ENCODE results near the gene LMAN1L.
A peak's percentile ranks its signal among the peaks of the same experiment; 100 is the strongest.

The LMAN1L gene

DNA sequence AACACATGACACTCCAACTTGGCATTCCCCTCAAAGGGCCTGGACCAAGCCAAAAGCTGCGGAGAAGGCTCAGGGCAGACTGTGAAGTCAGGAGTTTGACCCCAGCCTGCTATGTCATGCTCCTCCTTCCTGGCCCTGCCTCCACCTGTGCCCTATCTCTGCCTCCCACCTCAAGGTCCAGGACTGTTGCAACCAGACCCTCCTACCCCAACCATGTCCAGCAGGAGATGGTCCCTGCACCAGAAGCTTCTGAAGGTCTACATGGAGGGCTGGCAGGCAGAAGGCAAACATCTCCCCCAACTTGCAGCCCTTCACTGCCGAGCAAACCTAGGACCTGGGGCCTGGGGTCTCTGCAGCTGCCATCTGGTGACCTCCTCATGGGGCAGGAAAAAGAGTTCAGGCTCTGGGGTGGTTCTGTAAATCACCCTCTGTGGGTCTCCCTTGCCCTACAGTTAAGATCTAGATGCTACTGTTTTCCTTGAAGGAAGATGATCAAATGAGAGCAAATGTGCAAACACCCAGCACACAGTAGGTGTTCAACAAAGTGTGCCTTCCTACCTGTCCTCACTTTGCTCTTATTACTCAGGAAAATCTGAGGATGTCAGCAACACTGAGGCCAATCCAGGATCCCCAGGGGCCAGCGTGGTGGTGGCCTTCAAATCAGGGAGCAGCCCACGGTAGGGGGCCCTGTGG lies 42.3 kb upstream of the LMAN1L start:
- no peaks in the 10 kb centered on the region for H3K79me2 ChIP-seq (ENCODE audit: insufficient read depth, low read length)
- H3F3A ChIP-seq (ENCODE audit: insufficient read depth, low read length) = no peaks in the 10 kb centered on the region
- H3K4me2 ChIP-seq (ENCODE audit: low read length) = no peak overlapping the region
- no peaks in the 10 kb centered on the region for H3K9me2 ChIP-seq (ENCODE audit: low read depth, low read length)
- peaks cover 47% of the 10 kb centered on the region for H3K4me1 ChIP-seq (ENCODE audit: insufficient read depth, low read length, severe bottlenecking)
- no peak overlapping the region for H3K9ac ChIP-seq (ENCODE audit: low read length)
- no peaks in the 10 kb centered on the region for H4K20me1 ChIP-seq (ENCODE audit: insufficient read depth, low read length)
- no peak overlapping the region for H3K4me3 ChIP-seq (ENCODE audit: low read depth, low read length, poor library complexity, severe bottlenecking)
- TF ChIP-seq, protein P1, sequence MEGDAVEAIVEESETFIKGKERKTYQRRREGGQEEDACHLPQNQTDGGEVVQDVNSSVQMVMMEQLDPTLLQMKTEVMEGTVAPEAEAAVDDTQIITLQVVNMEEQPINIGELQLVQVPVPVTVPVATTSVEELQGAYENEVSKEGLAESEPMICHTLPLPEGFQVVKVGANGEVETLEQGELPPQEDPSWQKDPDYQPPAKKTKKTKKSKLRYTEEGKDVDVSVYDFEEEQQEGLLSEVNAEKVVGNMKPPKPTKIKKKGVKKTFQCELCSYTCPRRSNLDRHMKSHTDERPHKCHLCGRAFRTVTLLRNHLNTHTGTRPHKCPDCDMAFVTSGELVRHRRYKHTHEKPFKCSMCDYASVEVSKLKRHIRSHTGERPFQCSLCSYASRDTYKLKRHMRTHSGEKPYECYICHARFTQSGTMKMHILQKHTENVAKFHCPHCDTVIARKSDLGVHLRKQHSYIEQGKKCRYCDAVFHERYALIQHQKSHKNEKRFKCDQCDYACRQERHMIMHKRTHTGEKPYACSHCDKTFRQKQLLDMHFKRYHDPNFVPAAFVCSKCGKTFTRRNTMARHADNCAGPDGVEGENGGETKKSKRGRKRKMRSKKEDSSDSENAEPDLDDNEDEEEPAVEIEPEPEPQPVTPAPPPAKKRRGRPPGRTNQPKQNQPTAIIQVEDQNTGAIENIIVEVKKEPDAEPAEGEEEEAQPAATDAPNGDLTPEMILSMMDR (IDR thresholded peaks at IDR 0.05; ENCODE audit: low read length) = no peak
- TF ChIP-seq EZH2 (IDR thresholded peaks at IDR 0.05; ENCODE audit: borderline replicate concordance, low read length) = no peak
- H2AFZ ChIP-seq (ENCODE audit: low read length) = no peak overlapping the region
- H3K36me3 ChIP-seq (ENCODE audit: insufficient read depth, low read length) = no peaks in the 10 kb centered on the region
- H3K27me3 ChIP-seq (ENCODE audit: insufficient read depth, low read length) = no peaks in the 10 kb centered on the region
- no peaks in the 10 kb centered on the region for H3K9me3 ChIP-seq (ENCODE audit: low read length)
- no peak overlapping the region for H3K27ac ChIP-seq (ENCODE audit: low read depth, low read length, poor library complexity, severe bottlenecking)

DNA sequence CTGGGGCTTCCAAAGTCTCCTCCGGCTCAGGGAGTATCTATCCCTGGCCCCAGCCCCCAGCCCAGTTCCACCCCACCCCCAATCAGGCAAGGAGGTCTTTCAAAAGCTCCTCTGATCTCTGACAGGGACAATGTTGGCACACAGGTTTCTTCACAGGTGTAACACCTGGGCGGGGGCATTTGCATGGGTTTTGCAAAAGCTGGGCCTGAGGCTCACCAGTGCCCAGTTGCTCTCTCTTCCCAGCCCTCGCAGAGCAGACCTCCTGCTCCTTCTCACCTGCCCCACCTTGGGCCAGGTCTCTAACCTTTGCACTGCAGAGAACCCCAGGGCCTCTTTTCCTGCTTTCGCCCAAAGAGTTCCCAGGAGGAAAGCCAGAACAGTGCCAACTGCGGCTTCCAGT lies 39.3 kb upstream of the LMAN1L start:
- peaks cover 4% of the 10 kb centered on the region; the same call in 1 of the 2 replicates for H3F3A ChIP-seq (ENCODE audit: insufficient read depth, low read length)
- peak overlapping the region; percentile 69 for H3K4me2 ChIP-seq (ENCODE audit: low read length)
- H2AFZ ChIP-seq (ENCODE audit: low read length) = no peak overlapping the region
- H3K4me1 ChIP-seq (ENCODE audit: insufficient read depth, low read length, severe bottlenecking) = peaks cover 77% of the 10 kb centered on the region
- H3K9me2 ChIP-seq (ENCODE audit: low read depth, low read length) = no peaks in the 10 kb centered on the region
- no peaks in the 10 kb centered on the region for H3K27me3 ChIP-seq (ENCODE audit: insufficient read depth, low read length)
- peak overlapping the region; percentile 31 for H3K4me3 ChIP-seq (ENCODE audit: low read depth, low read length, poor library complexity, severe bottlenecking)
- H3K79me2 ChIP-seq (ENCODE audit: insufficient read depth, low read length) = no peaks in the 10 kb centered on the region
- H3K36me3 ChIP-seq (ENCODE audit: insufficient read depth, low read length) = no peaks in the 10 kb centered on the region
- TF ChIP-seq, protein P1 (IDR thresholded peaks at IDR 0.05; ENCODE audit: low read length) = no peak
- no peak for TF ChIP-seq EZH2 (IDR thresholded peaks at IDR 0.05; ENCODE audit: borderline replicate concordance, low read length)
- peak overlapping the region; percentile 76 for H3K9ac ChIP-seq (ENCODE audit: low read length)
- H3K27ac ChIP-seq (ENCODE audit: low read depth, low read length, poor library complexity, severe bottlenecking) = peak overlapping the region; percentile 100
- no peaks in the 10 kb centered on the region for H3K9me3 ChIP-seq (ENCODE audit: low read length)
- H4K20me1 ChIP-seq (ENCODE audit: insufficient read depth, low read length) = no peaks in the 10 kb centered on the region

DNA sequence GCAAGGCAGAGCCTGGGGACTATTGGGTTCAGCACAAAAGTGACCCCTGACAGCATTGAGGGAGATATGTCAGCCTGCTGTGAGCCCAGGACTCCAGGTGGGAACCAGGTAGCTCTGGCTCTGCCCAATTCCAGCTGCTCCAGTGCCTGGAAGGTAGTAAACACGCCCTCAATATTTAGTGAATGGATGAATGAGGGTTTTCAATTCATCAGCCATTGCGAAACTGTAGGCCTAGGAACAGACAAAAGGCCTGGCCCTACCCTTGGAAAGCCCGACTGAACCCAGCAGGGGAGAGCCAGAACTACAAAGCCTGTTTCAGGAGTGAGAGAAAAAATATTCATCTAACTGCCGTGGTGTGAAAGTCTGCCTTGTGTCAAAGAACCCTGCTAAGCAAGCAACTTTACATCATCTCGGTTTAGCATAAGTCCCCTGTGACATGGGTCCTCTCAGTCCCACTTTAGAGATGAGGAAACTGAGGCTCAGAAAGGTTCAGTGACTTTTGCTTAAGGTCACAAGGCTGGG lies 38.8 kb upstream of the LMAN1L start:
- Histone ChIP-seq H3K79me2 (ENCODE audit: insufficient read depth, low read length) (no peaks in the 10 kb centered on the region), H2AFZ (ENCODE audit: low read length) (no peak overlapping the region), H3K4me3 (ENCODE audit: low read depth, low read length, poor library complexity, severe bottlenecking) (peak overlapping the region; percentile 31), H3K9ac (ENCODE audit: low read length) (peak overlapping the region; percentile 76), H3F3A (ENCODE audit: insufficient read depth, low read length) (peaks cover 8% of the 10 kb centered on the region; the same call in 1 of the 2 replicates), H3K27ac (ENCODE audit: low read depth, low read length, poor library complexity, severe bottlenecking) (peak overlapping the region; percentile 100), H3K4me2 (ENCODE audit: low read length) (peak overlapping the region; percentile 69), H3K9me2 (ENCODE audit: low read depth, low read length) (no peaks in the 10 kb centered on the region), H3K36me3 (ENCODE audit: insufficient read depth, low read length) (no peaks in the 10 kb centered on the region), H3K27me3 (ENCODE audit: insufficient read depth, low read length) (no peaks in the 10 kb centered on the region), H4K20me1 (ENCODE audit: insufficient read depth, low read length) (no peaks in the 10 kb centered on the region), H3K4me1 (ENCODE audit: insufficient read depth, low read length, severe bottlenecking) (peaks cover 79% of the 10 kb centered on the region), H3K9me3 (ENCODE audit: low read length) (no peaks in the 10 kb centered on the region)
- TF ChIP-seq, protein P1 (IDR thresholded peaks at IDR 0.05; ENCODE audit: low read length) = no peak
- TF ChIP-seq EZH2 (IDR thresholded peaks at IDR 0.05; ENCODE audit: borderline replicate concordance, low read length) = no peak
